ENCODE results near the gene CDK5.

DNA sequence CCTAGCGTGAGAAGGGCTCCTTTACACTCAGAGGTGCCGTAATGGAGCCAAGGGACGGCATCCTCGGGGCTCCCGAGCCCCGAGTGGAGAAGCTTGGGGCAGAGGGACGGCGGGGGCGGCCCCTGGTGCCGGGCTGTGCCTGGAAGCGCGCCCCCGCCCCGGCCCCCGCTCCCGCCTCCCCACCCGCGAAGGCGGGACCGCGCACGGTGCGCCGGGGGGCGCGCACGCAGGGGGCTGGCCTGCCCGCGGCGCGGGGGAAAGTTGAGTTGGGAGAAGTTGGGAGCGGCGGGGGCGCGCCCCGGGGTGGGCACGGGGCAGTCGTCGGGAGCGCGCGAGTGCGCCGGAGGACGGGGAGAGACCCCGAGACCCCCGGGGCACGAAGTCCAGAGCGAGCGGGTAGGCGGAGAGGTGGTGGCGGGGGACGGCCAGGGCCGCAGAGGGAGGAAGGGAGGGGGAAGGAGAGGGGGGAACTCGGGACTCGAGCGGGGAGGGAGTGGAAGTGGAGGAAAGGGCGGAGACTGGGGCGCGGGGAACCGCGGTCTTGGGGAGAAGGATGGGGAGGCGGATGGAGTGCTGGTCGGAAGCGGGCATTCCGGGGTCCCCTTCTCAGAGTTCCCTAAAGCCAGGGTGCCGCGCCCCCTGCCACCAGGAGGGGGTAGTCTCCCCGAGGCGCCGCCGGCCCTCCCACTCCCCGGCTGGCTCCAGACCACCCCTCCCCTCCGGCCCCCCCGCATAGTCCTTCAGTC lies 1.8 kb upstream of the CDK5 start, which contains the start of gene SLC4A2:
- no peak for TF ChIP-seq SRSF1 (IDR thresholded peaks at IDR 0.05; ENCODE audit: low read depth, low read length)
- no peak for TF ChIP-seq ETV1 (tag; conservative IDR thresholded peaks at IDR 0.05; ENCODE audit: low read depth)
- TF ChIP-seq, protein P1, sequence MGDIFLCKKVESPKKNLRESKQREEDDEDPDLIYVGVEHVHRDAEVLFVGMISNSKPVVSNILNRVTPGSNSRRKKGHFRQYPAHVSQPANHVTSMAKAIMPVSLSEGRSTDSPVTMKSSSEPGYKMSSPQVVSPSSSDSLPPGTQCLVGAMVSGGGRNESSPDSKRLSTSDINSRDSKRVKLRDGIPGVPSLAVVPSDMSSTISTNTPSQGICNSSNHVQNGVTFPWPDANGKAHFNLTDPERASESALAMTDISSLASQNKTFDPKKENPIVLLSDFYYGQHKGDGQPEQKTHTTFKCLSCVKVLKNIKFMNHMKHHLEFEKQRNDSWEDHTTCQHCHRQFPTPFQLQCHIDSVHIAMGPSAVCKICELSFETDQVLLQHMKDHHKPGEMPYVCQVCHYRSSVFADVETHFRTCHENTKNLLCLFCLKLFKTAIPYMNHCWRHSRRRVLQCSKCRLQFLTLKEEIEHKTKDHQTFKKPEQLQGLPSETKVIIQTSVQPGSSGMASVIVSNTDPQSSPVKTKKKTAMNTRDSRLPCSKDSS (IDR thresholded peaks at IDR 0.05; ENCODE audit: low read depth, partially characterized antibody) = no peak
- 0 out of 2 replicates have a peak, but pooled peaks have one; percentile 9 for TF ChIP-seq ZNF583 (CRISPR knock-in tag; IDR thresholded peaks at IDR 0.05)
- TF ChIP-seq RFX5 (IDR thresholded peaks at IDR 0.05; ENCODE audit: low read depth, low read length) = no peak
- TF ChIP-seq, protein P2, sequence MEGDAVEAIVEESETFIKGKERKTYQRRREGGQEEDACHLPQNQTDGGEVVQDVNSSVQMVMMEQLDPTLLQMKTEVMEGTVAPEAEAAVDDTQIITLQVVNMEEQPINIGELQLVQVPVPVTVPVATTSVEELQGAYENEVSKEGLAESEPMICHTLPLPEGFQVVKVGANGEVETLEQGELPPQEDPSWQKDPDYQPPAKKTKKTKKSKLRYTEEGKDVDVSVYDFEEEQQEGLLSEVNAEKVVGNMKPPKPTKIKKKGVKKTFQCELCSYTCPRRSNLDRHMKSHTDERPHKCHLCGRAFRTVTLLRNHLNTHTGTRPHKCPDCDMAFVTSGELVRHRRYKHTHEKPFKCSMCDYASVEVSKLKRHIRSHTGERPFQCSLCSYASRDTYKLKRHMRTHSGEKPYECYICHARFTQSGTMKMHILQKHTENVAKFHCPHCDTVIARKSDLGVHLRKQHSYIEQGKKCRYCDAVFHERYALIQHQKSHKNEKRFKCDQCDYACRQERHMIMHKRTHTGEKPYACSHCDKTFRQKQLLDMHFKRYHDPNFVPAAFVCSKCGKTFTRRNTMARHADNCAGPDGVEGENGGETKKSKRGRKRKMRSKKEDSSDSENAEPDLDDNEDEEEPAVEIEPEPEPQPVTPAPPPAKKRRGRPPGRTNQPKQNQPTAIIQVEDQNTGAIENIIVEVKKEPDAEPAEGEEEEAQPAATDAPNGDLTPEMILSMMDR (IDR thresholded peaks at IDR 0.05 in 2 of 3, conservative IDR thresholded peaks at IDR 0.05 in 1 of 3; ENCODE audit: insufficient read depth in 2 of 3, low read depth in 1 of 3, low read length in 3 of 3) = peak; percentile 56 to 76 (median 67); a peak in 5 of 6 replicates
- no peak for TF ChIP-seq L3MBTL2 (IDR thresholded peaks at IDR 0.05)
- no peak for TF ChIP-seq ZFP36 (IDR thresholded peaks at IDR 0.05; ENCODE audit: low read depth, low read length, partially characterized antibody)
- TF ChIP-seq PHB (CRISPR knock-in tag; IDR thresholded peaks at IDR 0.05) = peak; percentile 61; the same call in 1 of the 2 replicates

All from K562 (cell line).